GM20000 (cell line): Measurements from ENCODE around the gene MYCBP2.
"Not testable (repeated sequence)": the region's sequence is repeated elsewhere in the genome, so short reads cannot be mapped to it uniquely, and the experiment has no call there.

Experiments
- DNase-seq: peaks from one replicate; pipeline ENCODE4 v3.0.0; 2012; ENCODE audit warnings: low spot score
- TF ChIP-seq, protein P1 (sequence below): IDR thresholded peaks from 2 replicates; pipeline ENCODE4 v1.5.1; 2012; ENCODE audit warnings: mild to moderate bottlenecking, control low read depth; ENCODE audit errors: extremely low read depth, missing control alignments

Gene MYCBP2

DNA sequence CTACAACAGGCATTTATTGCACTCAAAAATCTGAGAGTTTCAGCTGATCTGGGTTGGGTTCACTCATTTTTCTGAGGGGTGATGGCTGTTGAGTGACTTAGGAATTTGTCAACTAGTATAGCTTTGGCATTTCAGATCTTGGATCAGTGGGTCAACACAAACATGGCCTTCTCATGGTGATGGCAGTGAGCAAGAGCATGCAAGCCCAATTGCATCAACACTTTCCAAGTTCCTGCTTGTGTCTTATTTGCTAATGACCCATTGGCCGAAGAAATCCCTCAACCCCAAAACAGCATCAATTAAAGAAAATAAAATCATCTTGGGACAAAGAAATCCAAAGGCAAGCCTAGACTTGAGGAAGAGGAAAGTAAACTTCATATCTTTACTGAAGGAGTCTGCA, 23.9 kb upstream of the MYCBP2 start:
- TF ChIP-seq, protein P1, sequence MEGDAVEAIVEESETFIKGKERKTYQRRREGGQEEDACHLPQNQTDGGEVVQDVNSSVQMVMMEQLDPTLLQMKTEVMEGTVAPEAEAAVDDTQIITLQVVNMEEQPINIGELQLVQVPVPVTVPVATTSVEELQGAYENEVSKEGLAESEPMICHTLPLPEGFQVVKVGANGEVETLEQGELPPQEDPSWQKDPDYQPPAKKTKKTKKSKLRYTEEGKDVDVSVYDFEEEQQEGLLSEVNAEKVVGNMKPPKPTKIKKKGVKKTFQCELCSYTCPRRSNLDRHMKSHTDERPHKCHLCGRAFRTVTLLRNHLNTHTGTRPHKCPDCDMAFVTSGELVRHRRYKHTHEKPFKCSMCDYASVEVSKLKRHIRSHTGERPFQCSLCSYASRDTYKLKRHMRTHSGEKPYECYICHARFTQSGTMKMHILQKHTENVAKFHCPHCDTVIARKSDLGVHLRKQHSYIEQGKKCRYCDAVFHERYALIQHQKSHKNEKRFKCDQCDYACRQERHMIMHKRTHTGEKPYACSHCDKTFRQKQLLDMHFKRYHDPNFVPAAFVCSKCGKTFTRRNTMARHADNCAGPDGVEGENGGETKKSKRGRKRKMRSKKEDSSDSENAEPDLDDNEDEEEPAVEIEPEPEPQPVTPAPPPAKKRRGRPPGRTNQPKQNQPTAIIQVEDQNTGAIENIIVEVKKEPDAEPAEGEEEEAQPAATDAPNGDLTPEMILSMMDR, result no peak
- no peak for DNase-seq

DNA sequence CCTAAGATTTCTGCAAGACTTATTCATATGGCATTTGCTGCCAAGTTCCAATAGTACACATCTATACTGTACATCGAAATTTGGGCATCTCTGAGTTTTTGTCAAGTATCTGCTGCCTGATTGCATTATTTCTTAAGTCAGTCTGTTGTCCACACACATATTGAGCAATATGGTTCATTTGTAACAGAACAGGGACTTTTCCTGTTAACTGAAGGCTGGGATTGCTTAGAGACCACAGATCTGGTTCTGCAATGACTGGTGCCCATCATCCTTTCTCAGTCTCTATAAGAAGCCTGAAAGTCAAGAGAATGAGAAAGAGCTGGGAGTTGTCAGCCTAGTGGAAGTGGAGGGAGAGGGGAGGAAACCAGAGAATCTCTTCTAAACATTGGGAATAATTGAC, 22.5 kb upstream of the MYCBP2 start:
- TF ChIP-seq, protein P1, result no peak

DNA sequence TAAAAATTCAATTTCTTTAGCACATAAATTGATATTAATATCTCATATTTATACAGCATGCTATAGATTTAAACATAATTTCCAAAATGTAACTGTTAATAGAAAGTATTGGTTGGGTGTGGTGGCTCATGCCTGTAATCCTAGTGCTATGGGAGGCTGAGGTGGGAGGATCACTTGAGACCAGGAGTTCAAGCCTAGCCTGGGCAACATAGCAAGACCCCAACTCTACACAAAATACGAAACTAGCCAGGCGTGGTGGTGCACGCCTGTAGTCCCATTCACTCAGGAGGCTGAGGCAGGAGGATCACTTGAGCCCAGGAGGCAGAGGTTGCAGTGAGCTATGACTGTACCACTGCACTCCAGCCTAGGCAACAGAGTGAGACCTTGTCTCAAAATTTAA, 20.5 kb upstream of the MYCBP2 start:
- not testable (repeated sequence) for DNase-seq

More for the DNA sequence above, 22.5 kb upstream of the MYCBP2 start:
- DNase-seq, result no peak

DNA sequence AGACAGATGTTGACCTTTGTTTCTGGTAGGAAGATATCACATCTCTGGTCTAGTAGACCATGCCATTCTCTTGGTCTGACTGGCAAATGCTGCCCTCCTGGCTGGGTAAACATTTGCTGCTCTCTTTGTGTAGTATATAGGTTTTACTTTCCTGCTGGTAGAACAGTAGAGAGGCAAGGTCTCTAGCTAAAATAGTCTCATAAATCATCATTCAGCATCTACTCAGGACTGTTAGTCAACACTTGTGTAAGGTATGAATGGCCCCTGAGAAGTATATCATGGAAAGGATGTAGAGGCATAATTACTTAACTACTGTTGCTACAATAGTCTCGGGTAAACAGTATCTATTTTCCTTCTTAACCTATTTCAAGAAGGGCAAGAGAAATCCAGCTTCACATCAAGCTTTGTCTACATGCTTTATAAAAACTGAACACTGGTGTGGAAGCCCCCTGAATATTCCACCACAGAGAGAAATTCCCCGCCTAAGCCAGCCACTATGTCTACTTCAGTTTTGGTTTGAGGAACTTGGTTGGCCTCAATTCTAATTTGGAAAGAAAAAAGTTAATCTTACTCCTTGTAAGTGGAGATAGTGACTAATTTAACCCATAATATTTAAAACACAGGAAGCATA, 18.4 kb upstream of the MYCBP2 start:
- no peak for DNase-seq
- TF ChIP-seq, protein P1, result no peak

DNA sequence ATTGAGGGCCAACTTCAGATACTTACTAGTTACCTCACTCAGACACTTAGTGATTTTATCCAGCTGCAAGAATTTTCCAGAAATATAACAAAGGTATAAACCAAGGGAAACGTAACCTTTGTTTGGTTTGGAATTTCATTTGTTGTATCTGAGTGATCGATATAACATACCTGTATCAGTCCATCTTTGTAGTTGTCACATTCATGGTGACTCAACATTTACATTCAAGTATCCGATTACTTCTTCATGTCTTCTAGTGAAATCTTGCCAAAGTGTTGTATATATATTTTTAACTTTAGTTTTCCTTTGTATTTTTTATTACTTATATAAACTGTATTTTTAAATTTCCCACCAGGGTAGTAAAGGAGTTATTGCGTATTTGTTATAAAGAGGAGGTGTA, 16.9 kb upstream of the MYCBP2 start:
- TF ChIP-seq, protein P1, result no peak
- no peak for DNase-seq

DNA sequence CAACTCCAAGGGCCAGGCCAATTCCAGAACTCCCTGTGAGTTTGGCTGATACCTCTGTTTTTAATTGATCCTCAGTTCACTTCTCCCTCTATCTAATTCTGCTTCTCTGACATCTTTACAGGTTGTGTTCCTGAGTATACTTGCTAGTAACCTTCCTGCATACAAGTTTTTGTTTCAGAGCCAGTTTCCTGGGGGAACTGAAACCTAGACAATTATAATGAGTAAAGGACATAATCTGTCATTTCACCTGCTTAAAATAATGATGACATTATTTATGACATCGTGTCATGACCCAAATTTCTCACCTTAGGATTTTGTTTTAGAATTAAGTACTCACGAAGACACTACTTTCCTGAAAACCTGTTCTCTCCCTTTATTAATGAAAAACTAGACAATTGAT, 12.5 kb upstream of the MYCBP2 start:
- TF ChIP-seq, protein P1, result no peak
- no peak for DNase-seq

DNA sequence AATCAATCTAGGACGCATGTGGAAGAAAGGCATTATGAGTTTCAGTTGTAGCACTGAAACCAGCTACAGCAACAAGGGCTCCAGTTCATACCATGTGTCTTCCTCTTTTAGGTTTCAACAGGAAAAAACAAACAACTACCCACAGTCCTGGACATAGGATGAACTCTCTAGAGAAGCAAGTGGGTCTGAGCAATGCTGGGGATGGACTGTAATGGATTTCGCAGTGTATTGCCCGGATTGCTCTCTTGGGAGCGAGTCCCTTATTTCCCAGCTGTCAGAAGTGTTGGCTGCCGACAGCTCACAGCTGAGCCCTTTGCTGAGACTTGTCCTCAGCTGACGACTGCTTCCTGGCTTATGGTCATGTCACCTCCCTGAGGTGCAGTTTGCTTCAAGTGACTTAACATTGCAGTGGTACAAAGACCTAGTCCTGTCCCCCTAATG, 12.1 kb upstream of the MYCBP2 start:
- TF ChIP-seq, protein P1, result no peak
- no peak for DNase-seq

DNA sequence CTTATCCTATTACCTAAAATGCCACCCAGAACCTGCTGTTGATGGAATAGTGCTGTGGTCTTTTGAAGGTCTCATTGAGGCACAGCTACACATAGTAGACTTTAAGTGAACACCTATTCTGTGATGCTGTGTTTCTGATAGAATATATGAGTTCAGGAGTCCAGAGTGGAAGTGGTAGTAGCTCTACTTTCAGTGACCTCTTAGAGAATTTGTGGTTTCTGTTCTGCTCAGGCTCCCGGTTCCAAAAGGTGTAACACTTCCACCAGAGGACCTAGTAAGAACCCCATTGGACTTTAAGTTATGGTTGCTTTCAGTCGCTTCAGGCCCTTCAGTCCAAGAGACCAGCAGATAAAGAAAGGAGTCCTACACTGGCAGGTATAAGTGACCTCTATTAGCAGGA, 11.4 kb upstream of the MYCBP2 start:
- TF ChIP-seq, protein P1, result no peak
- no peak for DNase-seq
